Inferior parietal cortex (tissue), 1 donor: ENCODE data around the gene ANKRD6.

ENCODE experiments used
- DNase-seq: peaks from one replicate; pipeline ENCODE4 v3.0.0-alpha.2; 2016; ENCODE audit errors: extremely low spot score

Gene ANKRD6

GRCh38 chr6:89471287-89471867 lies 38.4 kb downstream of the ANKRD6 start:
- DNase-seq, result no peak

DNA sequence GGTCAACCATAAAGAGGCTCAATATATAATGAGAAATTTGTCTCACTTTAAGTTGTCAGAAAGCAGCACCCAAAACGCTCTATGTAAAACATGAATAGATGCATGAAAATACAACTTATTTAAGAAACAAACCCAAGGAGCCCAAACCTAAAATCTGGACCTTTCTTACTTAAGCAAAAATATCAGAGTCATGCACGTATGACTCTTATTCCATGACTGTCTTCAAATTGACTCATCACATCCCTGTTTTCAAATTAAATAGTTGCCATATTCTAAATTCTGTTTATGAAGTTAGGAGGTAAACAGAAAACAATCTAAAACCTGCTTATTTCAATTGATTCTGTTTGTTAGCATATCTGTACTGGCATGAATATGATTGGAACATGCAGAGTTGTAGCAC lies 42.1 kb downstream of the ANKRD6 start:
- DNase-seq, result no peak

GRCh38 chr6:89475634-89476033 lies 42.7 kb downstream of the ANKRD6 start:
- DNase-seq, result no peak

DNA sequence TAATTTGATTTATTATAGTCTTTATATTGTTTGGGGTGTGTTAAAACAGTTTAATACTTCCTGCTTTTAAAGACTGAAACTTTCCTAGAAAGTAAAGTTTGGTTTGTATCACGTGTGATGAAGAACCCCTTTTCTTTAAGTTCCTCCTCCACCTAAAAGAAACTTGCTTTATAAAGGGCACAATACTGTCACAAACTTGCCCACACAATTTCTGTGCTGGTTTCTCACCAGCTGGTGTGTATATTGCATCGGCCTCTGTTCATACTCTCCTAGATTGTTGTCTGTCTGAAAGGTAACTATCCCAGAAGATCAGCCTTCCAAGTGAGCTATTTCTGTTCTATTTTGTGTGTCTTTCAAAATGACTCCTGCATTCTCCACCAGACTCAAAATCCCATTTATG lies 46.9 kb downstream of the ANKRD6 start:
- no peak for DNase-seq

- no peak for DNase-seq
Observed at GRCh38 chr6:89481695-89482094, 48.7 kb downstream of the ANKRD6 start.

DNA sequence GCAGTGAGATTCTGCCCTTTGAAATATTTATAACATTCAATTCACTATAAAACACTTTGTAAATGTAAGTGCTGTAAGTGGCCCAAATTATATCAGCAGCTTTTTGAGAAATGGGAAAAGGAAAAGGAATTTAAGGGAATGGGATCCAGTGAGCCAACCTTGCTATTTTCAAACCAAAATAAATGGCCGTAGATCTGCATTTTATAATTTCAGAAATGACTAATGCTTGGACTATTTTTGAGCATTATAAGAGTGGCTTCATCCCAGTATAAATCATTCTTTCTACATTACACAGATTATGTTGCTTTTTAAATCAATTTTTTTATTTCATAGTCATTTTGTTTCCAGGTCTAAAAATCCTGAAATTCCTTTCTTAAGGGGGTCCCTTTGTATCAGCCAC lies 49.2 kb downstream of the ANKRD6 start:
- DNase-seq, result no peak

GRCh38 chr6:89483111-89483720 lies 50.3 kb downstream of the ANKRD6 start:
- DNase-seq, result no peak

DNA sequence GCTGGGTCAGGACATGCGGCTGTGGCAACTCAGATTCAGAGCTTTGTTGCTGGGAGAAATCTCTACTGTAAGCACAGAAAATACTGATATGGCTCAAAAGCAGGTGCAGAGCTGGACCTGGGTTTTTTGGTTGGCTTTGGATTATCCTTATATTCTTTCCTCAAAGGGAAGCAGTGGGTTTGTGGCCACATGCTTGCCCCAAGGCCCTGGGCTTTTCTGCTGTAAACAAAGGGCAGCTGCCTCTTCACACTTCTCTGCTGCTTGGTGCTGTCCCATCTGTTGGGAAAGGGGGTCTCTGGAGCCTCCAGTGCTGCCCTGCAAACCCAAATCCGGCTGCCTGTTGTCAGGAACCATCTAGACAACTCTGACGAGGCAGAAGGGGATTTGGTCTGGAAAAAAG lies 52.4 kb downstream of the ANKRD6 start:
- no peak for DNase-seq

GRCh38 chr6:89487864-89488263 lies 54.9 kb downstream of the ANKRD6 start:
- DNase-seq, result no peak

DNA sequence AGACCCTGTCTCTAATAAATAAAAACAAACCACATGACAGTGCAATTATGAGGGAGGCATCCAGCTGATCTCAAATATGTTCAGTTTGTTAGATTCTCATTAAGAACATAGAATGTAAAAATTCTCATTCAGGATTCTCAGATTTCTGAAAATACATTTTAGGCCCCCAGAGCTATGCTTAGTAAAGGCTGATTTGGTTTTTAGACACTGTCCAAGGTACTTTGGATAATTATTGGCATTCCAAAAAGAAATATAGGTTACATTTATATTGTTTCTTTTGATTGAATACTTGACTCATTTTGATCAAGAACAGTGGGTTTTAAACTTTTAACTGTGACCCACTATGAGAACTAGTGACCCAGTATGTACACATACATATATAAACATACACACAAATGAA lies 55.5 kb downstream of the ANKRD6 start:
- no peak for DNase-seq

DNA sequence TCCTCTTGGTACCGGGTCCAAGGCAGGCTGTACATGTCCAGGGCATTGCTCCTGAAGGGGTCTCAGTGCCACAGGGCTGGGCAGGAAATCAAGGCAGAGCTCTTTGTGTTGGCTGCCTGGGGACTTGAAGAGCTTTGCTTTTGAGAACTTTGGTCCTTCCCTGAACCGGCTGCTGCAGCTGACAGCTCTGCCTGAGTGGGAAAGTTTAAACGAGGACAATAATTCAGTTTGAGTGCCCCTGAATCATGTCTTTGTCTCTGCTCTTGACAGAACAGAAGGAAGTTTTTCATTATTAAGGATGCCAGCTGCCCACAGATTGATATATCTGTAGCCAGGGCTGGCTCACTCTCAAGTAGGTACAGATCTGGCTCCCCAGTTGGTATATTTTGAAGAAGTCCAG lies 56.1 kb downstream of the ANKRD6 start:
- DNase-seq, result no peak

- no peak for DNase-seq
Observed at GRCh38 chr6:89492025-89492640, 59.2 kb downstream of the ANKRD6 start.

DNA sequence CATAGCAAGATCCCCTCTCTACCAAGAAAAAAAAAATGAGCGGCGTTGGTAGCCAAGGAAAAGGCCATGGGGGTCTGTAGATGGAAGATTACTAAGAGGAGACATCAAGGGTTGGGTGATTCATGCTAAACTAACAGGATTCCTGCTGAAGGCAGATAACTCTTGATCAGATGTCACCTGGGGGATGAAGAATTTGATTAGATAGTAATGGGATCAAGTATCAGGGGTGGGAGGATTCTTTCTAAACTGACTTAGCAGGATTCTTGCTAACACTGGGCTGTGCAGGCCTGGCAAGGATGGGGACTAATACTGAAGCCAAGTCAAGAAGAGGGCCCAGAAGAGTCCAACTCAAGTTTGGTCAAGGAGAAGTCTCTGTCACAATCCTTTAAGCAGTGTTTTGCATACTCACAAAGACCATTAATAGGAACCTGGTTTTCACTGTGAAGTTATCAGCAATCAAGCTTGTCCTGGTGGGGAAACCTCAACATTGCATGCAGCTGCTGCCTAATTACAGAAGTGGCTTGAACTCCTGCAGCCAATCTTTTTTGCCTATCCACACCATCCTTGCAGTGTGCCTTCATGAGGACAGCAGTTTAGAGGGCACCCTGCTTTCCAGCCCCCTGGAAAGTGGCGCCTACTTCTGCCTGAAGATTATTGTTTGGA lies 61.3 kb downstream of the ANKRD6 start:
- DNase-seq, result no peak

DNA sequence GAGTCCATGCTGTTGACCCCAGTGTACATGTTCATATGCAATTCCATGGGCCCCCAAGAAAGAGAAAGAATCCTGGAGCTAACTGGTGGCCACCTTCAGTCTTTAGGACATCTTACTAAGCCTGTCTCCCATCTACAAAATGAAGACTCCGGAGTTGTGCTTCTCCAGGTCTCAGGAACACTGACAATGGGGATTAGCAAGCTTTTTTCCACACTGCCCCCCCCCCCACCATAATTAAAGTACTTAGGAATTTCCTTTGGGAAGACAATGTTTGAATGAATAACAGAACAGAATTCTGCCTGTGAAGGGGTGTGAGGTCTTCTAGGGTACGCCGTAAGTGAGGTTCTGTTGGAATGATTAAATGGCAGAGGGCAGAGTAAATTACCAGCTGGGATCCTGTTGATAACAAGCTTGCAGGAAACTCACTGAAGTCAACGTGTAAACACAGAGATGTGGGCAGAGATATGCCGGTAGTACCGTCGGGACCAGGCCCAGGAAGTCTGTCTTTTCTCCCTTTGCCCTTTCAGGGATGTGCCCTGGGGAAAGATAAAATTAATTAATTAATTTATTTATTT lies 63.1 kb downstream of the ANKRD6 start:
- no peak for DNase-seq

DNA sequence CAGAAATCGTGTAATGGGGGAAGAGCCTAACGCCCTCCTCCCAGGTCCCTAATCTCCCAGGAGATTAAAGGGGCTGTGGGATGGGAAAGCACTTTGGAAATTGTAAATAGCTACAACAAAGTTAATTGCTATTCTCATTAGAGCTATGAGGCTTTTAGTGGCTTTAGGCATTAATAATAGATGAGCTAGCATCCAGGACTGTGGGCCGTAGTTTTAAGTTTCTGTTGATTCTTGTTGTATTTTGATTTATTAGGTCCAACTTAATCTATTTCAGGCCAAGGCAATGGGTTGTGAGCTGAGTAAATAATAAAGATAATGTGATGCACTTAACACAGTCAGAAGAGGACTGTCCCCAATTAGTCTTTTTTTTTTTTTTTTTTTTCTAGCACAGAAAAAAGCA lies 67.7 kb downstream of the ANKRD6 start:
- no peak for DNase-seq

GRCh38 chr6:89501222-89501621 lies 68.3 kb downstream of the ANKRD6 start:
- no peak for DNase-seq

- no peak for DNase-seq
Observed at GRCh38 chr6:89501753-89502152, 68.8 kb downstream of the ANKRD6 start.

- DNase-seq, result no peak
Observed at GRCh38 chr6:89503641-89504040, 70.7 kb downstream of the ANKRD6 start.

DNA sequence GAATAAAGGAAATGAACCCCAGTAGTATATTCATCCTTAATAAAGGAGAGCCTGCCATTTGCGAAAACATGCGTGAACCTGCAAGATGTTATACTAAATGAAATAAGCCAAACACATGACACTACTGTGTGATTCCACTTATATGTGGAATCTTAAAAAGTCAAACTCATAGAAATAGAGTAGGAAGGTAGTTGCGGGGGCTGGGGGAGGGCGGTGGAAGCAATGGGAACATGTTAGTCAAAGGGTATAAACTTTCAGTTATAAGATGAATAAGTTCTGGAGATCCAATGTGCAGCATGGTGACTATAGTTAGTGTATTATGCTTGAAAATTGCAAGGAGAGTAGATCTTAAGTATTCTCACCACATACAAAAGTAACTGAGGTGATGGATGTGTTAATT lies 72.9 kb downstream of the ANKRD6 start:
- DNase-seq, result no peak

- DNase-seq, result no peak
Observed at GRCh38 chr6:89506716-89507617, 74.0 kb downstream of the ANKRD6 start.

DNA sequence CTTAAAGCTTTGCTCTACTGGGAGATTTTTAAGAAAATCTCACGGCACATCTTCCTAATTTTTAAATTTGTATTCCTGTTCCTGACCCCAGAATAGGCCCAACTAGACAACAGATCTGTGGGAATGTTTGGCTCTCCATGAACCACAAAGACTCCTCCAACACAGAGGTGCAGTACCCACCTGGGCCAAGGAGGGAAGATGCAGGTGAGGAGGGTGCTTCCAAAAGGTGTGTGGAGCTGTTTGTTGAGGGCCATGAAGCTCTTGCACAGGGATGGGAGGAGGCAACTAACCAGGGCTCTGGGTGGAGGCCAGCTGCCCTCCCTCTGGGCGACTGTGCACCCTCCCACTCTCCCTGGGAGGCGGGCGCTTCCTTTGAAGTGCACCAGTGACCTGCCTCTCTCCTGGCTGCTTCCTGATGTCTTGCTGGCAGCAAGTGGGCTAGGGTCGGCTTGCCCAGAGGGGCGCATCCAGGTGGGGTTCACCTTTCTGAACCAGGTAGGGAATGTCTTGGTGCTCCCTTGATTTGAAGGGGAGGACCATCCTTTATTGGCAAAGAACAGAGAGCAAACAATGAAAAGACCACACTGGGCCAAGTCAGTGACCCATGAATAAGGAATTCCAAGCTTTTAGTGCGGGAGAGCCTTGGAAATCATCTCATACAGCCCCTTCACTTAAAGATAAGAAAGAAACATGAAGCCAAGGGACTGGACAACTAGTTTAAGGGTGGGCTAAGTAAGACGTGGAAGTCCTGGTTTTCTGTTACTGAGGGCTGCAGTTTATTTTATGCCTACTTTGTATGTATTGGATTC lies 76.0 kb downstream of the ANKRD6 start:
- no peak for DNase-seq
